Activated CD8-positive, alpha-beta memory T cell treated with anti-CD3 and anti-CD28 coated beads for 4 hours (primary cell): ENCODE measurements around the gene CWC27.

Experiments used
- DNase-seq, 2 donors: peaks; one replicate each; pipeline ENCODE4 v3.0.0-alpha.2; 2020; ENCODE audit warnings: low read depth in 2 of 2

CWC27 gene

GRCh38 chr5:65035211-65036206 is 266.8 kb downstream of the CWC27 start:
- peak; percentile 62 to 73 for DNase-seq

GRCh38 chr5:65037831-65038815 is 269.4 kb downstream of the CWC27 start:
- no peak for DNase-seq

- no peak for DNase-seq
Measured at GRCh38 chr5:65041296-65042158, 272.8 kb downstream of the CWC27 start.

GRCh38 chr5:65043843-65044359 is 275.2 kb downstream of the CWC27 start:
- no peak for DNase-seq

GRCh38 chr5:65047225-65047624 is 278.5 kb downstream of the CWC27 start:
- no peak for DNase-seq

- no peak for DNase-seq
Measured at GRCh38 chr5:65047948-65048690, 279.4 kb downstream of the CWC27 start.

GRCh38 chr5:65050140-65050539 is 281.4 kb downstream of the CWC27 start:
- DNase-seq = no peak

- DNase-seq = no peak
Measured at GRCh38 chr5:65050826-65051498, 282.2 kb downstream of the CWC27 start.

GRCh38 chr5:65055938-65056337 is 287.2 kb downstream of the CWC27 start:
- DNase-seq = no peak

- DNase-seq = no peak
Measured at GRCh38 chr5:65059681-65060598, 291.2 kb downstream of the CWC27 start.

- no peak for DNase-seq
Measured at GRCh38 chr5:65061250-65061973, 292.7 kb downstream of the CWC27 start.

GRCh38 chr5:65061974-65062353 is 293.2 kb downstream of the CWC27 start:
- DNase-seq = no peak

GRCh38 chr5:65062469-65063083 is 293.8 kb downstream of the CWC27 start:
- DNase-seq = no peak

GRCh38 chr5:65065001-65065511 is 296.3 kb downstream of the CWC27 start:
- no peak for DNase-seq

- DNase-seq = no peak
Measured at GRCh38 chr5:65066387-65067146, 297.8 kb downstream of the CWC27 start.

- DNase-seq = no peak
Measured at GRCh38 chr5:65067147-65067506, 298.4 kb downstream of the CWC27 start.
